Stomach (tissue), 9 donors: ENCODE data around the gene CIP2A. TPM values are rescaled to one million over a fixed set of nuclear protein-coding genes. Genes with fewer than 3 reads are reported as not detected.

Experiments used
- DNase-seq, 2 donors: peaks; one replicate each; pipeline versions ENCODE4 v3.0.0 to v3.0.0-alpha.2; 2013 to 2019
- H3K27ac ChIP-seq, 5 donors: fragments of 200-600 bp in 4 of 5; sonication (generic) in 4 of 5; one replicate each; pipeline ENCODE4 v1.5.1; 2013 to 2019; ENCODE audit warnings: mild to moderate bottlenecking in 1 of 5, moderate library complexity in 1 of 5
- H3K27me3 ChIP-seq, 3 donors: fragments of 200-600 bp; sonication (generic); one replicate each; pipeline ENCODE4 v1.5.1; 2017 to 2019; ENCODE audit warnings: mixed run types in 1 of 3
- H3K36me3 ChIP-seq, 4 donors: fragments of 200-600 bp; sonication (generic); 1 replicate in 3 of 4; 2 replicates in 1 of 4; pipeline ENCODE4 v1.5.1; 2016 to 2019
- H3K4me1 ChIP-seq, 4 donors: fragments of 200-600 bp; sonication (generic); one replicate each; pipeline ENCODE4 v1.5.1; 2016 to 2019
- H3K4me3 ChIP-seq, 4 donors: fragments of 200-600 bp; sonication (generic) in 3 of 4; one replicate each; pipeline ENCODE4 v1.5.1; 2016 to 2019; ENCODE audit warnings: mild to moderate bottlenecking in 1 of 4
- H3K9me3 ChIP-seq, 4 donors: fragments of 200-600 bp; sonication (generic); one replicate each; pipeline ENCODE4 v1.5.1; 2016 to 2019
- CTCF ChIP-seq, 7 experiments: fragments of 450-650 bp in 4 of 7; fragments of 200-600 bp in 3 of 7; sonication (generic) in 3 of 7; IDR thresholded peaks; one replicate each; pipeline ENCODE4 v1.5.1; 2016 to 2019; ENCODE audit warnings: antibody characterized with exemption in 7 of 7, control low read depth in 2 of 7, mild to moderate bottlenecking in 1 of 7
- EP300 ChIP-seq: sonication (generic); formaldehyde crosslinking; IDR thresholded peaks from one replicate; pipeline ENCODE4 v1.6.1; 2017; ENCODE audit warnings: antibody characterized with exemption
- POLR2A ChIP-seq, 4 donors: fragments of 450-650 bp; IDR thresholded peaks; one replicate each; pipeline ENCODE4 v1.6.1; 2016; ENCODE audit warnings: antibody characterized with exemption in 4 of 4, control low read depth in 2 of 4, mild to moderate bottlenecking in 1 of 4, moderate library complexity in 1 of 4
- POLR2AphosphoS5 ChIP-seq, 3 donors: sonication (generic); formaldehyde crosslinking; IDR thresholded peaks; one replicate each; pipeline ENCODE4 v1.6.1; 2016; ENCODE audit warnings: antibody characterized with exemption in 3 of 3
- WGBS, 5 donors: extraction: QIAGEN DNeasy Blood & Tissue Kit in 3 of 5; methylation state at CpG; one replicate each; pipeline versions ENCODE4 v1.1.5 to v1.1.7; 2013 to 2018; 5-methylcytosine and 5-hydroxymethylcytosine counted together
- intact Hi-C: fragments of 100-400 bp; cut with DNase I; formaldehyde crosslinking; loops from one replicate; pipeline ENCODE4 v1.15.1; 2023; ENCODE audit warnings: low total_unique reads
- polyA plus RNA-seq, 3 donors: library from polyadenylated mRNA; stranded (reverse); fragments of 200-250 nt; gene quantifications; one replicate each; pipeline ENCODE4 v1.2.3, GENCODE V29; 2013
- total RNA-seq, 5 donors: library from RNA; depleted of rRNA; stranded (reverse); fragments of >200 nt; gene quantifications; one replicate each; pipeline versions ENCODE4 v1.1.0 to v1.2.3, GENCODE V29; 2014 to 2016
- donor health status: healthy with polysubstance abuse.
- donor health status: Bipolar disorder and iron deficiency.
- donor health status: healthy.

Gene CIP2A
- total and polyA plus RNA-seq, 8 donors = 0.58 to 26.4 (median 1.8) TPM; not detected in 1

GRCh38 chr3:108546247-108546646, 43.0 kb downstream of the CIP2A start:
- H3K27me3 ChIP-seq = no peaks in the 10 kb centered on the region
- H3K27ac ChIP-seq = no peak overlapping the region
- H3K4me3 ChIP-seq = no peak overlapping the region
- TF ChIP-seq EP300 (no peak), POLR2AphosphoS5 (IDR thresholded peaks at IDR 0.05) (no peak), POLR2A (IDR thresholded peaks at IDR 0.05) (no peak), CTCF (IDR thresholded peaks at IDR 0.05) (no peak)
- intact Hi-C loops = no loop called here
- peaks cover 0 to 8% (median 0%) of the 10 kb centered on the region in 4 donors for H3K36me3 ChIP-seq
- 59 to 84% (median 72%) methylated on average over 1 of the region's 1 CpG for WGBS, 5 donors
- no peaks in the 10 kb centered on the region for H3K9me3 ChIP-seq
- DNase-seq = peak in 1 of 2 donors; percentile 24
- no peaks in the 10 kb centered on the region for H3K4me1 ChIP-seq

DNA sequence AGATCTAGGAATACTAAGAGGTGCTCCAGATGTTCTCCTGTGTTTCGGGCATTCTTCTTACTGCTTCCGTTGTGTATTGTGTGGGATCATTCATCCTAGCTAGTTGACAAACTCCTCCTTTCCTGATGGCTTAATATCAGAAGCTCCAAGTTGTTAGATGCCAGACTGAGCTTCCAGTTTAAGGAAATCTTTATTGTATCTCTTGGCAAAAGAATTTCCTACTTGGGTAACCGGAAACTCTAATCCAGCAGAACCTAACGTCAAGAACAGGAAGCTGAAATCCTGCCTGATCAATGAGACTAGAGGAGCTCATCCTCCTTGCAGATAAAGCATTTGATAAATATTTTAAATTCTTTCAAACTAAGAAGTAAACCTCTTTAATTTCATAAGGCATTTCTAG, 51.2 kb downstream of the CIP2A start:
- intact Hi-C loops = no loop called here
- Histone ChIP-seq H3K36me3 (peaks cover 0 to 1% (median 0%) of the 10 kb centered on the region in 4 donors), H3K27me3 (no peaks in the 10 kb centered on the region), H3K27ac (no peak overlapping the region), H3K9me3 (peaks cover 0 to 4% (median 0%) of the 10 kb centered on the region in 4 donors), H3K4me3 (no peak overlapping the region), H3K4me1 (no peaks in the 10 kb centered on the region)
- 63 to 79% (median 69%) methylated on average over 4 of the region's 4 CpGs for WGBS, 5 donors
- DNase-seq = no peak
- no peak for TF ChIP-seq EP300
- TF ChIP-seq CTCF (IDR thresholded peaks at IDR 0.05) = no peak
- no peak for TF ChIP-seq POLR2AphosphoS5 (IDR thresholded peaks at IDR 0.05)
- no peak for TF ChIP-seq POLR2A (IDR thresholded peaks at IDR 0.05)

DNA sequence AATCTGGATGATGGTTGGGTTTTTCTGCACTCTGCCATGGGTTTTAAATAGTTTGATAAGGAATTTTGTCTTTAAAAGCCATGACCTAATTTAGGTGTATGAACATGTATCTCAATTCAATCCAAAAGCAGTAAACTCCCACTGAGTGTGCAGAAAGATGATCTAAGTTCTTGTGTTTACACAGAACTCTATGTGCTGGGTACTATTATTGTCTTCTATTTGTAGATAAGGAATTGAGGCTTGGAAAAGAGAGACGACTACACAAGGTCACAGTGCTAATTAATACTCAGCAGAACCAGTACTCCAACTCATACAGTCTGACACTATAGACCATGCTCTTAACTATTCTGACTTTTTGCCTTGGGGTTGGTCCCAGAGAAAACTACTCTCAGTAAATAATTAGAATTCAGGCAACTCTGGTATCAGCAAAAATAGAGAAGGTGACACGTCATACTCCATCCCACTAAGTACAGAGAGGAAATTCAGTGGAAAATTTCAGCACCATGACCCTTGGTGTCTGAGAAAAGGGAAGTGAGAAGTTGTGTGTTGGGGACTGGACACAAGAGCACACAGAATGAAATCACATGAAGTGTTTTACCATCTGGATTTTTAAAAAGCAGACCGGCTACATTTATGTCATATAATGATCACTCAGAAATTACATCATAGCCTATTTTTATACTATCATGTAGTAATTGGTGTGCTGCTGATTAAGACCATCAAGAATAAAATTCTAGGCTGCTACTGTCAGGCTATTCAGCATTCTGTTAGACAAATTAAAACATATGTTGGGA, 60.6 kb downstream of the CIP2A start:
- no peaks in the 10 kb centered on the region for H3K4me1 ChIP-seq
- peak in 1 of 2 donors; percentile 42 for DNase-seq
- no peaks in the 10 kb centered on the region for H3K9me3 ChIP-seq
- no peak overlapping the region for H3K4me3 ChIP-seq
- TF ChIP-seq POLR2AphosphoS5 (IDR thresholded peaks at IDR 0.05) = no peak
- TF ChIP-seq POLR2A (IDR thresholded peaks at IDR 0.05) = no peak
- no peak for TF ChIP-seq EP300
- TF ChIP-seq CTCF (IDR thresholded peaks at IDR 0.05) = no peak
- no peaks in the 10 kb centered on the region for H3K27me3 ChIP-seq
- intact Hi-C loops = no loop called here
- 51 to 61% (median 57%) methylated on average over 3 of the region's 3 CpGs for WGBS, 5 donors
- no peak overlapping the region for H3K27ac ChIP-seq
- no peaks in the 10 kb centered on the region for H3K36me3 ChIP-seq

GRCh38 chr3:108527817-108528216, 61.4 kb downstream of the CIP2A start:
- no peak for DNase-seq
- intact Hi-C loops = no loop called here
- Histone ChIP-seq H3K27me3 (no peaks in the 10 kb centered on the region), H3K4me1 (no peaks in the 10 kb centered on the region), H3K27ac (no peak overlapping the region), H3K9me3 (no peaks in the 10 kb centered on the region), H3K4me3 (no peak overlapping the region), H3K36me3 (no peaks in the 10 kb centered on the region)
- WGBS, 5 donors = 76 to 86% (median 82%) methylated on average over 2 of the region's 2 CpGs
- TF ChIP-seq EP300 = no peak
- no peak for TF ChIP-seq CTCF (IDR thresholded peaks at IDR 0.05)
- no peak for TF ChIP-seq POLR2A (IDR thresholded peaks at IDR 0.05)
- TF ChIP-seq POLR2AphosphoS5 (IDR thresholded peaks at IDR 0.05) = no peak
